NK-92 (cell line): ENCODE measurements around the gene COMMD1.
"Not testable (repeated sequence)": the region's sequence is repeated elsewhere in the genome, so short reads cannot be mapped to it uniquely, and the experiment has no call there.

Experiments used
- DNase-seq: peaks from one replicate; lab custom pipeline; 2025; ENCODE audit not compliant: unreplicated experiment; lab: John Stamatoyannopoulos, UW

The COMMD1 gene

GRCh38 chr2:61922714-61923113, 17.2 kb downstream of the COMMD1 start:
- no peak for DNase-seq

- DNase-seq: no peak
Observed at GRCh38 chr2:61924895-61925663, 19.6 kb downstream of the COMMD1 start.

GRCh38 chr2:61926531-61927477, 21.3 kb downstream of the COMMD1 start:
- no peak for DNase-seq

GRCh38 chr2:61928826-61929461, 23.5 kb downstream of the COMMD1 start:
- DNase-seq: no peak

GRCh38 chr2:61937098-61937497, 31.6 kb downstream of the COMMD1 start:
- DNase-seq: no peak

- DNase-seq: no peak
Observed at GRCh38 chr2:61937886-61938285, 32.4 kb downstream of the COMMD1 start.

GRCh38 chr2:61938511-61938910, 33.0 kb downstream of the COMMD1 start:
- no peak for DNase-seq

GRCh38 chr2:61943251-61943650, 37.8 kb downstream of the COMMD1 start:
- DNase-seq: no peak

GRCh38 chr2:61946666-61947065, 41.2 kb downstream of the COMMD1 start:
- no peak for DNase-seq

GRCh38 chr2:61948661-61949457, 43.4 kb downstream of the COMMD1 start:
- DNase-seq: no peak

- no peak for DNase-seq
Observed at GRCh38 chr2:61949458-61949713, 43.9 kb downstream of the COMMD1 start.

GRCh38 chr2:61949714-61950560, 44.5 kb downstream of the COMMD1 start:
- DNase-seq: no peak

GRCh38 chr2:61950571-61951315, 45.3 kb downstream of the COMMD1 start:
- no peak for DNase-seq

- DNase-seq: no peak
Observed at GRCh38 chr2:61951881-61952280, 46.4 kb downstream of the COMMD1 start.

- no peak for DNase-seq
Observed at GRCh38 chr2:61952288-61952687, 46.8 kb downstream of the COMMD1 start.

GRCh38 chr2:61954856-61955255, 49.4 kb downstream of the COMMD1 start:
- not testable (repeated sequence) for DNase-seq

- no peak for DNase-seq
Observed at GRCh38 chr2:61959381-61960293, 54.2 kb downstream of the COMMD1 start.

- DNase-seq: no peak
Observed at GRCh38 chr2:61961231-61961901, 55.9 kb downstream of the COMMD1 start.
